Activated naive CD4-positive, alpha-beta T cell treated with anti-CD3 and anti-CD28 coated beads, Interleukin-2, amount 10 ng/mL, durations not matched to agents 7 days and 5 days (primary cell): Measurements from ENCODE around the gene FAM111A.
A peak's percentile ranks its signal among the peaks of the same experiment; 100 is the strongest.

Experiments
- CTCF ChIA-PET: fragments of 350-600 bp; sonication (Branson Sonifier 250); formaldehyde crosslinking; loops from one replicate; lab custom pipeline; 2021; ENCODE audit warnings: antibody characterized with exemption; lab: Charles Lee
- DNase-seq: peaks from one replicate; pipeline ENCODE4 v3.0.0-alpha.2; 2020
- H3K27ac Mint-ChIP-seq: one replicate; pipeline ENCODE4 v1.8.0; 2021; ENCODE audit warnings: mild to moderate bottlenecking, moderate library complexity, mixed read lengths
- H3K27me3 Mint-ChIP-seq: one replicate; pipeline ENCODE4 v1.8.0; 2021; ENCODE audit warnings: mild to moderate bottlenecking, mixed read lengths
- H3K36me3 Mint-ChIP-seq: one replicate; pipeline ENCODE4 v1.8.0; 2021; ENCODE audit warnings: mixed read lengths
- H3K4me1 Mint-ChIP-seq: one replicate; pipeline ENCODE4 v1.8.0; 2021; ENCODE audit warnings: mixed read lengths
- H3K4me3 Mint-ChIP-seq: one replicate; pipeline ENCODE4 v1.8.0; 2021; ENCODE audit warnings: mild to moderate bottlenecking, moderate library complexity, mixed read lengths
- H3K9me3 Mint-ChIP-seq: one replicate; pipeline ENCODE4 v1.8.0; 2021; ENCODE audit warnings: mixed read lengths

The FAM111A gene

DNA sequence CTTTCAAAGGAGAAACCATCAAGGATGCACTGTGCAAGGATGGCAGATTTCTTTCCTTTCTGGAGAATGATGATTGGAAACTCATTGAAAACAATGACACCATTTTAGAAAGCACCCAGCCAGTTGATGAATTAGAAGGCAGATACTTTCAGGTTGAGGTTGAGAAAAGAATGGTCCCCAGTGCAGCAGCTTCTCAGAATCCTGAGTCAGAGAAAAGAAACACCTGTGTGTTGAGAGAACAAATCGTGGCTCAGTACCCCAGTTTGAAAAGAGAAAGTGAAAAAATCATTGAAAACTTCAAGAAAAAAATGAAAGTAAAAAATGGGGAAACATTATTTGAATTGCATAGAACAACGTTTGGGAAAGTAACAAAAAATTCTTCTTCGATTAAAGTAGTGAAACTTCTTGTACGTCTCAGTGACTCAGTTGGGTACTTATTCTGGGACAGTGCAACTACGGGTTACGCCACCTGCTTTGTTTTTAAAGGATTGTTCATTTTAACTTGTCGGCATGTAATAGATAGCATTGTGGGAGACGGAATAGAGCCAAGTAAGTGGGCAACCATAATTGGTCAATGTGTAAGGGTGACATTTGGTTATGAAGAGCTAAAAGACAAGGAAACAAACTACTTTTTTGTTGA lies 9.8 kb downstream of the FAM111A start:
- no peaks in the 10 kb centered on the region for H3K9me3 Mint-ChIP-seq
- peaks cover 62% of the 10 kb centered on the region for H3K36me3 Mint-ChIP-seq
- H3K4me3 Mint-ChIP-seq, result peak overlapping the region; percentile 59
- peaks cover 56% of the 10 kb centered on the region for H3K4me1 Mint-ChIP-seq
- peak overlapping the region; percentile 86 for H3K27ac Mint-ChIP-seq
- CTCF ChIA-PET, result interaction anchor here (0.7 to 1.7 kb wide), 4 partner anchors 10 to 103 kb away, joined by 3 to 5 read pairs (median 4); partner anchors contain the start of gene FAM111A
- DNase-seq, result no peak
- no peaks in the 10 kb centered on the region for H3K27me3 Mint-ChIP-seq

DNA sequence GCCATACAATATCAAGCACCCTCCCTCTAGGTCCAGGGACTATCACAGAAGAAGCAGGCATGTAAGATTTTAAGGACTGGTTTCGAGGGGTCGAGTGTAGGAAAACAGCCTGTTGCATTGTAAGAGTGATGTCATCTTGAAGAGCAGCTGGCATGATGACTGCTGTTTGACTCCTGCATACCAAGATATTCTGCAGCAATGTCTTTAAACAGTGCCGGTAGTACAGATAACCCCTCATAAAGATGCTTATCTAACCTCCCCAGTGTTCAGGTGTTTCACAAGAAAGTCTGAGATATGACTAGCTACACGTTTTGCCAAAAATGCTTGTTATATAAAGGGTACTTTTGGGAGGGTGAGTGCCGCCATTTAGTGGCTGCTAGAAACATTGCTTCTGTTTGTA lies 12.0 kb downstream of the FAM111A start:
- Mint-ChIP-seq H3K36me3 (peaks cover 43% of the 10 kb centered on the region), H3K4me1 (peaks cover 42% of the 10 kb centered on the region), H3K27me3 (no peaks in the 10 kb centered on the region), H3K27ac (no peak overlapping the region), H3K4me3 (no peak overlapping the region), H3K9me3 (no peaks in the 10 kb centered on the region)
- CTCF ChIA-PET, result interaction anchor here (0.9 to 5.8 kb wide), 3 partner anchors 10 to 97 kb away, joined by 3 to 113 read pairs (median 3); partner anchors contain the start of gene FAM111A
- no peak for DNase-seq

DNA sequence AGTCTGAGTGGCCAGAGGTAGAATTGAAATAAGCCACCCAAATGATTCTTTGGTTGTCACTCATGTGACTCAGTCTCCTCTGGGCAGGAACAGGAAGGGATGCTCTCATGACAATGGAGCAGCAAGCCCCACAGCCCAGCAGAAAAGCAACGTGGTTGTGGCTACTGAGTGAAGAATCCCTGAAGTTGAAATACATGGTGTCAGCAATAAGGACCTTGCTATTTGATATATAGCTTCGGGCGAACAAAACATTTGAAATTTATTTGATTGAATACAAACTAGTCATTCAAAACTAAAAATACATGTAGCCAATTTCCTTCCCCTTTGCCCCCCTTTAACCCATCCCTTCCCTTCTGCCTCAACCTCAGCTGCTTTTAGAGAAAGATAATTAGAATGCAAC lies 14.8 kb downstream of the FAM111A start:
- peaks cover 23% of the 10 kb centered on the region for H3K36me3 Mint-ChIP-seq
- H3K4me1 Mint-ChIP-seq, result peaks cover 18% of the 10 kb centered on the region
- no peaks in the 10 kb centered on the region for H3K9me3 Mint-ChIP-seq
- H3K27me3 Mint-ChIP-seq, result peaks cover under 1% of the 10 kb centered on the region
- DNase-seq, result no peak
- CTCF ChIA-PET, result interaction anchor here (0.9 to 5.8 kb wide), 12 partner anchors 13 to 135 kb away, joined by 3 to 113 read pairs (median 7); partner anchors contain the start of genes DTX4 and FAM111A
- H3K27ac Mint-ChIP-seq, result no peak overlapping the region
- no peak overlapping the region for H3K4me3 Mint-ChIP-seq

DNA sequence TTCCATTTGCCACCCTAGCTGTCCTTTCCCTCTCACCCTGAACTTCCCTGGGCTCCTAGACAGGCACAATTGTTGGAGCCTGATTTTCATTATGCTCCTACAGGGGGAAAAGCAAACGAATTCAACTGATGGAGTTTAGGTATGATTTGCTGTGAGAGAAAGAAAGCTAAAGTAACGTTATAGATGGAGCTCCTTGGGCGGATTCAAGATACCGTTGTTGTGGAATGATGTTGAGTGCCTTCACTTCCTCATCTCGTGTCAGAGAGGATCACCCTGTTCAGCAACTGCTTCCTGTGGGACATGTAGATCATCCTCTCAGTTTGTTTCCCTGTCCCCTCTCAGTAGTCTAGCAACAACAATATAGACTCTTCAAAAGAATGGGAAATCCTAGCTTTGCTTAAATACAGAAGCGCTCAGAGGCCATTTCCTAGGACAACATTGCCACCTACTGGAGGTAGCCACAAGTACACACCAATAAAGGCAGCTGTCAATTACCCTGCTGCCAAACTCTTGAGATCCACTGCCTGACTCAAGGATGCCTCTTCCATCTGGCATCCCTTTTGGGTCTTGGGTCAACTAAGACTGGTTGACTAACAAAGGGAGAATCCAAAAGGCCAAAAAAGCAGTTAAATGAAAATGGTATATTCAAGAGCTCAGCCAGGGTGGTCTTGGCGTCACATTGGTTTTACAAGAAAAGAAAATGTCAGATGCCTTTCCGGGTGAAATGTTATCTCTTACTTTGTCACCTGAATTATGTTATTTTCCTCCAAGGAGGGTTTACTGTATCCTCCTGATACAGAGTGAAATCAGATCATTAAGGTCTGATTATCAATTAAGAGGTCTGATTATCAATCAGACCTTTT lies 15.8 kb downstream of the FAM111A start:
- Mint-ChIP-seq H3K9me3 (no peaks in the 10 kb centered on the region), H3K27ac (no peak overlapping the region), H3K4me3 (no peak overlapping the region), H3K4me1 (peaks cover 9% of the 10 kb centered on the region), H3K27me3 (peaks cover 5% of the 10 kb centered on the region), H3K36me3 (peaks cover 14% of the 10 kb centered on the region)
- CTCF ChIA-PET, result interaction anchor here (0.6 to 5.8 kb wide), 29 partner anchors 8 to 341 kb away, joined by 3 to 113 read pairs (median 4); partner anchors contain the start of genes DTX4, FAM111A and FAM111B
- DNase-seq, result peak; percentile 78

DNA sequence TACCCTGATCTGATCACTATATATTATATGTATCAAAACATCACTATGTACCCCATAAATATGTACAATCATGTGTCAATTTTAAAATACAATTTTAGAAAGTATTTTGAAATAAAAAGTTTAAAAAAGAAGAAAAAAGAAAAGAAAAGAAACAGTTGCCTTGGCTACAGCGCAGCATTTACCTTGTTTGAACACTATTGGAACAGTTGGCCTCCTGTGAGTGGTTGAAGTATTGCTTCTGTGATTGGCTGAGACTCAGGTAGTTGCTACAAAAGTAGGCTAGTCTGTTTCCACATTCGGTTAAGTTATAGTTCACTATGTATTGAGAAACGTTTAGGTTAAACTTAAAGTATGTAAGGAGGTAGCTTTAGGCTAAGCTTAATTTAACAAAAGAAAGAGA lies 21.4 kb downstream of the FAM111A start:
- Mint-ChIP-seq H3K9me3 (no peaks in the 10 kb centered on the region), H3K27me3 (peaks cover 9% of the 10 kb centered on the region), H3K27ac (no peak overlapping the region), H3K4me3 (no peak overlapping the region), H3K36me3 (no peaks in the 10 kb centered on the region), H3K4me1 (no peaks in the 10 kb centered on the region)
- CTCF ChIA-PET, result interaction anchor here (0.7 to 1.7 kb wide), 3 partner anchors 12 to 42 kb away, joined by 3 to 4 read pairs (median 3); no protein-coding TSS in a partner anchor
- DNase-seq, result no peak

DNA sequence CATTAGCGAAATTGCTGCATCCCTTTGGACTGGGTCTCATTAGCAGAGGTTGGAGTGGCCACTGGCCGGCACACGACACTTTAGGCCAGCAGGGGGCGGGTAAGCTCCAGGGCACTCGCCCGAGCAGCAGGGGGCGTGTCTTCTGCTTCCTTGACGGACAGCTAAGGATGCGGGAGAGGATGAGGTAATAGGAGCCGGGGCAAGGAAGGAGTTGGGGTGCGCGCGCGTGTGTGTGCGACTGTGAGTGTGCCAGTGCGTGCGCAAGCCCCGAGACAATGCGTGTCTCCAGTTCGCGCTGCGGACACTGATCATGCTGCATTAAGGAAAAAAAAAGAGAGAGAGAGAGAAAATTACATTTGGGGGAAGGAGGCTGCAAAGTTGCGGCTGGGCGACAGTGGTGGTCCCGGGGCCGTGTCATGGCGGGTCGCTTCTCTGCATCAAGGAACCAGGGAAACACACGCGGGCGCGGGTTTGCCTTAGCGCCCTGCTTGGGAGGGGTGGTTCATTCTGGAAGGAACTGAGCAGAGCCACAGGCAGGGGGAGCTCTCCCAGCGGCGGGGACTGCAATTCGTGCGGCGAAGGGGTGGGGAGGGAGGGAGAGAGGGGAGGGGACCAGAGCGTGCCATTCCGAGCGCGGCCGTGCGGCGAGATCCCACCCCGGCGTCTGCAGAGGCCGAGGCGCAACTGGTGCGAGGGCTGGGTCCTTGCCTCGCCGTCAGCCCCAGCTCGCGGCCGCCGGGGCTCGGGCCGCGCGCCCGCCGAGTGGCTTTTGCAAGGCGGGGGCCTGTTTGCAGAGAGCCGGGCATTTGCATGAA lies 29.1 kb downstream of the FAM111A start, which contains the start of gene DTX4:
Gene DTX4, plus strand, starts transcription at position 625 of the 815 bp plus-strand sequence. CDS start 464 bp downstream, outside the sequence.
- H3K4me1 Mint-ChIP-seq, result peaks cover 7% of the 10 kb centered on the region
- no peaks in the 10 kb centered on the region for H3K9me3 Mint-ChIP-seq
- CTCF ChIA-PET, result interaction anchor here (0.6 to 3.5 kb wide), 27 partner anchors 11 to 530 kb away, joined by 3 to 49 read pairs (median 4); partner anchors contain the start of genes FAM111A, OR5A1 and PATL1
- peaks cover 35% of the 10 kb centered on the region for H3K27me3 Mint-ChIP-seq
- DNase-seq, result peak; percentile 94
- peak within 1 kb of the TSS; percentile 13 for H3K27ac Mint-ChIP-seq
- peak within 1 kb of the TSS; percentile 79 for H3K4me3 Mint-ChIP-seq
- H3K36me3 Mint-ChIP-seq, result no peaks in the 10 kb centered on the region

DNA sequence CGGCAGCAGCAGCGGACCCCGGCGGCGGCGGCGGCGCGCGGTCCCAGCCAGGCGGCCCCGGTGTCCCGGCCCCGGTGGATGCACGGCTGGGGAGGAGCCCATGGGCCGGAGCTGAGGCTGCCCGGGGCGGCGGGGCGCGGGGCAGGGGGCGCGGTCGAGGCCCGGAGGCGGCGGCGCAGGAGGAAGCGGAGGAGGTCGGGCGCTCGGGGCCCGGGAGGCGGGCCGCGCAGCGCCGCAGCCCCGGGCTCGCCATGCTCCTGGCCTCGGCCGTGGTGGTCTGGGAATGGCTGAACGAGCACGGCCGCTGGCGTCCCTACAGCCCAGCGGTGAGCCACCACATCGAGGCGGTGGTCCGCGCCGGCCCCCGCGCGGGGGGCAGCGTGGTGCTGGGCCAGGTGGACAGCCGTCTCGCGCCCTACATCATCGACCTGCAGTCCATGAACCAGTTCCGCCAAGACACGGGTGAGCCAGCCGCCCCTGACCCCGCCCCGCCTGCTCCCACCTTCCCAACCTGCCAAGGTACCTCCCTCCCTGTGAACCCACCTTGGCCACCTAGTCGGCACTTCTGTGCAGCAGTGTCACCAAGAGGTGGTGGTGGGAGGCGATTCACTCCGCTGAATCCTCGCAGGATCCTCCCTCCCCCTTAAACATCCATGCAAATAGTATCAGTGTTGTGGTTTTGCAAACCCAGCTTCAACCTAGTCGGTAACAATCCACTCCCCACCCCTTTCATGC lies 29.9 kb downstream of the FAM111A start:
- CTCF ChIA-PET, result interaction anchor here (0.6 to 3.5 kb wide), 20 partner anchors 10 to 529 kb away, joined by 3 to 49 read pairs (median 4); partner anchors contain the start of genes FAM111A and OR5A1
- Mint-ChIP-seq H3K36me3 (no peaks in the 10 kb centered on the region), H3K4me3 (peak overlapping the region; percentile 79), H3K4me1 (peaks cover 7% of the 10 kb centered on the region), H3K27me3 (peaks cover 35% of the 10 kb centered on the region), H3K27ac (peak overlapping the region; percentile 13), H3K9me3 (no peaks in the 10 kb centered on the region)
- peak; percentile 46 for DNase-seq

DNA sequence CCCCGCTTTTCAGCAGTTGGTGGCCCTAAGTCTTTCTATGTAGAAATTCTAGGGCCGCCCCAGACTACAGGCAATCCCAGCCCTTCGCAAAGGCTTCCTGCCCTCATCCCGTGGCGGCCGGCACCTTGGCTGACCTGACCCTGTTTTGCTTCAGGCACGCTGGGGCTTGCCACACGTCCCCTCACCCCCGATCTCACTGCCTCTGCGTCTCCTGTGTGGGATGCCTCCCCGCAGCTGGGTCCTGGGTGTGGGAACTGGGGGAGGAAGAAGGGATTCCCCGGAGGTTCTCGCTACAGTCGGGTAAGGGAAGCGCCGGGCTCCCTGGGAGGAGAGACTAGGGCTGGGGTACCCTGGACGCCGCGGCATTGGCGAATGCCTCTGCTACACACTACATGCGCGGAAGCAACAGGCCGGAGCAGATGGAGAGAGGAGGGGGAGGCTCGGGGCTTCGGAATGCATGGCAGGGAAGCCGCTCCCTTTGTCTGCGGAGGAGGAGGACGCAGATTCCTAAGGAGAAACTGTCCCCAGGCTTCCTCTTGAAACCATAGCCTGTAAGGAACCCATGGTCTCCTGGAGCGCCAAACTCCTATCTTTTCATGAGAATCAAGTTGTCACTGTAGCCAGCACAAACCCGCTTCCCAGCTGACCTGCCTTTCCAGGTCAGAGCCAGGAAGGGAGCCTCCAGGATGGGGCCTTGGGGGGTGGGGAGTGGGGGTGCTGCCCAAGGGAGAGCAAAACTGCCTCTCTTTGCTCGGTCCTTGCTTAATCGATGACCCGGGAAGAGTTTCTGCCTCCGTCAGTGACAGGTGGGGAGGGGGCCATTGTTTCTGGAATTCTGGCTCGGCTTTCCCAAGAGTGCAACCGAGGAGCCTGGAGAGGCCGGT lies 30.7 kb downstream of the FAM111A start:
- H3K36me3 Mint-ChIP-seq, result no peaks in the 10 kb centered on the region
- peaks cover 7% of the 10 kb centered on the region for H3K4me1 Mint-ChIP-seq
- H3K9me3 Mint-ChIP-seq, result no peaks in the 10 kb centered on the region
- no peak for DNase-seq
- H3K27me3 Mint-ChIP-seq, result peaks cover 40% of the 10 kb centered on the region
- CTCF ChIA-PET, result interaction anchor here (3.0 to 3.5 kb wide), 3 partner anchors 13 to 33 kb away, joined by 20 to 49 read pairs (median 28); no protein-coding TSS in a partner anchor
- H3K4me3 Mint-ChIP-seq, result peak overlapping the region; percentile 79
- H3K27ac Mint-ChIP-seq, result peak overlapping the region; percentile 34

DNA sequence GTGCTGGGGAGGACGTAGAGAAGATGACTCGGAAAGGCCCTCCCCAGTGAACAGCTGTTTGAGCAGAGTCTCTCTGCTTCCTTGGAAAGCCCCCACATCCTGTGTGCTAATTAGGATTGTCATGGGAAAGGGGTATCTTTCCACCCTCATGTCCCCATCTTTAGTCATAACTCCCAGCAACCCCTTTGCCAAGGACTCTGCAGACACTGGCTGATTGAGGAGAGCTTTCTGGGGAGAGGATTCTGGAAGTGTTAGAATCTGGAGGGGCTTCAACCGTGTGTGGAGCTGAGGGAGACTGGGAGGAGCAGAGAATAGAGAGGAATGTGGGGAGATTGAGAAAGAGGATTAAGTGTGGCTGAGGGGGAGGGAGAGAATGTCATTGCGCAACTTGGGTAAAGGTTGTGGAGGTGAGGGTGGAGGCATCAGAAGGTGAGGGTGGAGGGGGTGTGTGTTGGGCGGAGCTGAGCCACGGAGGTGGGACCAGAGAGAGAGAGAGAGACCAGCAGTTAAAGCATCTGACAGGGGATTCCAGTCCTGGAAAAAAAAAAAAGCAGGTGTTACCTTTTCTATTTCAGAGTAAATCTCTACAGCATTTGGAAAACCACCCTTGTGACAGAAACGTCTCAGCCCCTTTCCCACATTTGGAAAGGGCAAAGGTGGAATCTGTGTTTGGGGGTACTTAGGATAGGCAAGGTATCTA lies 31.5 kb downstream of the FAM111A start:
- H3K27me3 Mint-ChIP-seq, result peaks cover 45% of the 10 kb centered on the region
- DNase-seq, result no peak
- no peaks in the 10 kb centered on the region for H3K36me3 Mint-ChIP-seq
- CTCF ChIA-PET, result interaction anchor here (0.7 to 2.6 kb wide), 3 partner anchors 12 to 255 kb away, joined by 3 to 20 read pairs (median 3); no protein-coding TSS in a partner anchor
- no peaks in the 10 kb centered on the region for H3K9me3 Mint-ChIP-seq
- no peak overlapping the region for H3K4me3 Mint-ChIP-seq
- peaks cover 7% of the 10 kb centered on the region for H3K4me1 Mint-ChIP-seq
- no peak overlapping the region for H3K27ac Mint-ChIP-seq

DNA sequence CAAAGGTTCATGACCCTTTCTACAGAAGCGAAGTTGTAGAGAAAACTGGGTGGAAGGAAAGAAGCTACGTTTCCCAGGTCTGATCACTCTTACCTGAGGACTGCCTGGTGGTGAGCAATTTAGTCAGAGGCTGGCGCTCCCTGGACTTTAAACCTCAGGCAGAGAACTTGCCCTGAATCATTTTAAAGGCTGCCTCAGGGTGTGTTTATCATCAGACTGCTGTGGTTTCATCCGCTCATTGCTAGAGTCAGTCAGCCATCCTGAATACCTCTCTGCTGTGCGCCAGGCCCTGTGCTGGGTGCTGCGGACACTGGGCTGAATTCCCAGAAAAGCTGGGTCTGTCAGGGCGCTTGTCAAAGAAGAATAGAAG lies 32.0 kb downstream of the FAM111A start:
- Mint-ChIP-seq H3K27me3 (peaks cover 50% of the 10 kb centered on the region), H3K27ac (no peak overlapping the region), H3K36me3 (no peaks in the 10 kb centered on the region)

DNA sequence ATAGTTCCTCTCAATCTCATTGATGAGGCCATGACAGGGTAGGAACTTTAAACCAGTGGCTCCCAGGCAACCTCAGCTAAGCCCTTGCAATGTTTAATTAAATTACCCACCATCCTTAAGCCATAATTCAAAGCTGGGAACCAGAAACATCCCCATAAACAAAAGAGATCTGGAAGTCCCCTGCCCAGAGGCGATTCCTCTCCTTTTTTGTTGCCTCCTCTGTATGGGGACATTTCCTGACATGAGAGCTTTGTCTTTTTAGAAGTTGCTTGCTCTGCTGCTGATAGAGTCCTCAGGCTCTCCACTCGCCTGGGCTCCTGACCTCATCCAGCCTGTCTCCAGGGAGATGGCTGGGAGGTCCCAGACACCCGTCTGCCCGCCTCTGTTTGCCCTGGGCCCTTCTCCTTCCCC lies 32.4 kb downstream of the FAM111A start:
- peaks cover 7% of the 10 kb centered on the region for H3K4me1 Mint-ChIP-seq
- CTCF ChIA-PET, result interaction anchor here (0.7 to 2.6 kb wide), 5 partner anchors 11 to 254 kb away, joined by 3 to 20 read pairs (median 3); no protein-coding TSS in a partner anchor
- peaks cover 5% of the 10 kb centered on the region for H3K9me3 Mint-ChIP-seq
- H3K27me3 Mint-ChIP-seq, result peaks cover 54% of the 10 kb centered on the region
- H3K4me3 Mint-ChIP-seq, result no peak overlapping the region
- H3K27ac Mint-ChIP-seq, result no peak overlapping the region
- DNase-seq, result no peak
- H3K36me3 Mint-ChIP-seq, result no peaks in the 10 kb centered on the region

More for the DNA sequence above, 32.0 kb downstream of the FAM111A start:
- Mint-ChIP-seq H3K4me3 (no peak overlapping the region), H3K9me3 (peaks cover 4% of the 10 kb centered on the region), H3K4me1 (peaks cover 7% of the 10 kb centered on the region)
- DNase-seq, result no peak
- CTCF ChIA-PET, result interaction anchor here (0.7 to 2.6 kb wide), 3 partner anchors 11 to 255 kb away, joined by 3 to 20 read pairs (median 3); no protein-coding TSS in a partner anchor
